Measurements from ENCODE around the gene LRBA.
A peak's percentile ranks its signal among the peaks of the same experiment; 100 is the strongest.

LRBA gene

GRCh38 chr4:150327262-150327780, 687.8 kb downstream of the LRBA start:
- Histone ChIP-seq H2AFZ (ENCODE audit: low read length) (no peak overlapping the region), H3K27ac (ENCODE audit: low read depth, low read length, poor library complexity, severe bottlenecking) (peak overlapping the region; percentile 90), H3K79me2 (ENCODE audit: insufficient read depth, low read length) (no peaks in the 10 kb centered on the region), H3K36me3 (ENCODE audit: insufficient read depth, low read length) (no peaks in the 10 kb centered on the region), H3K9me3 (ENCODE audit: low read length) (no peaks in the 10 kb centered on the region), H3K9ac (ENCODE audit: low read length) (no peak overlapping the region), H3K4me1 (ENCODE audit: insufficient read depth, low read length, severe bottlenecking) (peaks cover 65% of the 10 kb centered on the region), H3K4me3 (ENCODE audit: low read depth, low read length, poor library complexity, severe bottlenecking) (no peak overlapping the region), H3K27me3 (ENCODE audit: insufficient read depth, low read length) (no peaks in the 10 kb centered on the region), H3K9me2 (ENCODE audit: low read depth, low read length) (no peaks in the 10 kb centered on the region), H4K20me1 (ENCODE audit: insufficient read depth, low read length) (no peaks in the 10 kb centered on the region), H3K4me2 (ENCODE audit: low read length) (no peak overlapping the region), H3F3A (ENCODE audit: insufficient read depth, low read length) (no peaks in the 10 kb centered on the region)
- TF ChIP-seq EZH2 (IDR thresholded peaks at IDR 0.05; ENCODE audit: borderline replicate concordance, low read length) (no peak), CTCF (IDR thresholded peaks at IDR 0.05; ENCODE audit: low read length) (no peak)

GRCh38 chr4:150325872-150326271, 689.2 kb downstream of the LRBA start:
- H3K27ac ChIP-seq (ENCODE audit: low read depth, low read length, poor library complexity, severe bottlenecking) = peak overlapping the region; percentile 90
- no peak for TF ChIP-seq EZH2 (IDR thresholded peaks at IDR 0.05; ENCODE audit: borderline replicate concordance, low read length)
- TF ChIP-seq CTCF (IDR thresholded peaks at IDR 0.05; ENCODE audit: low read length) = no peak
- H3K36me3 ChIP-seq (ENCODE audit: insufficient read depth, low read length) = no peaks in the 10 kb centered on the region
- no peaks in the 10 kb centered on the region for H3K9me2 ChIP-seq (ENCODE audit: low read depth, low read length)
- peak overlapping the region; percentile 52 for H3K4me2 ChIP-seq (ENCODE audit: low read length)
- no peaks in the 10 kb centered on the region for H3K79me2 ChIP-seq (ENCODE audit: insufficient read depth, low read length)
- no peaks in the 10 kb centered on the region for H3F3A ChIP-seq (ENCODE audit: insufficient read depth, low read length)
- no peaks in the 10 kb centered on the region for H3K9me3 ChIP-seq (ENCODE audit: low read length)
- no peaks in the 10 kb centered on the region for H4K20me1 ChIP-seq (ENCODE audit: insufficient read depth, low read length)
- H3K27me3 ChIP-seq (ENCODE audit: insufficient read depth, low read length) = no peaks in the 10 kb centered on the region
- no peak overlapping the region for H2AFZ ChIP-seq (ENCODE audit: low read length)
- peak overlapping the region; percentile 39 for H3K4me3 ChIP-seq (ENCODE audit: low read depth, low read length, poor library complexity, severe bottlenecking)
- peak overlapping the region; percentile 23; the same call in 1 of the 2 replicates for H3K9ac ChIP-seq (ENCODE audit: low read length)
- peaks cover 65% of the 10 kb centered on the region for H3K4me1 ChIP-seq (ENCODE audit: insufficient read depth, low read length, severe bottlenecking)

GRCh38 chr4:150323406-150324325, 691.4 kb downstream of the LRBA start:
- peak overlapping the region; percentile 25; the same call in 1 of the 2 replicates for H3K4me2 ChIP-seq (ENCODE audit: low read length)

More at GRCh38 chr4:150323406-150324325, 691.4 kb downstream of the LRBA start:
- Histone ChIP-seq H3K27ac (ENCODE audit: low read depth, low read length, poor library complexity, severe bottlenecking) (peak overlapping the region; percentile 40), H4K20me1 (ENCODE audit: insufficient read depth, low read length) (no peaks in the 10 kb centered on the region), H2AFZ (ENCODE audit: low read length) (no peak overlapping the region), H3F3A (ENCODE audit: insufficient read depth, low read length) (no peaks in the 10 kb centered on the region), H3K9ac (ENCODE audit: low read length) (no peak overlapping the region; the same call in 1 of the 2 replicates), H3K4me1 (ENCODE audit: insufficient read depth, low read length, severe bottlenecking) (peaks cover 61% of the 10 kb centered on the region), H3K9me2 (ENCODE audit: low read depth, low read length) (no peaks in the 10 kb centered on the region), H3K27me3 (ENCODE audit: insufficient read depth, low read length) (no peaks in the 10 kb centered on the region), H3K9me3 (ENCODE audit: low read length) (no peaks in the 10 kb centered on the region), H3K4me3 (ENCODE audit: low read depth, low read length, poor library complexity, severe bottlenecking) (peak overlapping the region; percentile 21), H3K36me3 (ENCODE audit: insufficient read depth, low read length) (no peaks in the 10 kb centered on the region), H3K79me2 (ENCODE audit: insufficient read depth, low read length) (no peaks in the 10 kb centered on the region)
- TF ChIP-seq CTCF (IDR thresholded peaks at IDR 0.05; ENCODE audit: low read length) = no peak
- TF ChIP-seq EZH2 (IDR thresholded peaks at IDR 0.05; ENCODE audit: borderline replicate concordance, low read length) = no peak

Measured in OCI-LY1 (cell line).